ENCODE results near the gene DNAJA3. TPM values are rescaled to one million over a fixed set of nuclear protein-coding genes. Genes with fewer than 3 reads are reported as not detected.

Gene DNAJA3
- total and polyA plus RNA-seq, 2 donors (not counting 3 experiments of a cell fraction or from before 2014, with no cell fraction given): 33.4 to 45.4 TPM

DNA sequence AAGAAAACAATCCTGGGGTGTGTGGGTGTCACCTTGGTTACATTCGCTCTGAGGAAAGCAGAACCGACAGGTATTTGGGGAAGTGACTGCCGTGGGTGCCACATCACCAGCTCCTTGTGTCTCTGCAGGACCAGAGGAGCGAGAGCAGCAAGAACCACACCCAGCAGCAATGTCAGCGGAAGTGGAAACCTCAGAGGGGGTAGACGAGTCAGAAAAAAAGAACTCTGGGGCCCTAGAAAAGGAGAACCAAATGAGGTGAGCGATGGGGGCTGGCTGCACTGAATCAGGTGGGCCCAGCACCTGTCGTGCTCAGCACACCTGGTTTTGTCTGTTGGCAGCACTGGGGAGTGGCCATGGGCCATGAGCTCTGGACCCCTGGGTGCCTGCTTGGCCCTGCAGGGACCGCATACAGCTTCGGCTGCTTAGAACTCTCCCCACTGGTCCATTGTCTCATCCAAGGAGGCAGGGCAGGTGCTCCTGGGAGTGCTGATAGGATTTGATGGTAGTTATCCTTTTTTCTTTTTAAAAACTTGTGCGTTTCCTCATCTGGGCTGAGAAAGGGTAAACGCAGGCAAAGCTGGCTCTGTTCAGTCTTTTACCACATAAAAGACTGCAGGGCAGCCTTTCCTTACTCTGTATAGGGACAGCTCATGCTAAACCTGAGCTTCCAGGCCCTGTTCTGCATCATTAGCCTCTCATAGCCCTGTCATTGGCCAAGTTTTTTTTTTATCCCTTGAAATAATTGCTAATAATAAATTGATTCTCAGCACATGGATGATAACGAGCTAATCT lies 79.9 kb downstream of the DNAJA3 start:
- Histone ChIP-seq H3K9me3 (replicated peaks; ENCODE audit: control insufficient read depth, insufficient read depth, low read length) (no peaks in the 10 kb centered on the region), H3K4me2 (ENCODE audit: insufficient read depth, low read length) (no peak overlapping the region), H3K27ac (ENCODE audit: insufficient read depth, low read depth, low read length) (no peak overlapping the region), H2AFZ (ENCODE audit: low read depth, low read length) (no peak overlapping the region), H3K27me3 (ENCODE audit: control insufficient read depth in 2 of 2, insufficient read depth in 2 of 2, low read length in 2 of 2) (no peaks in the 10 kb centered on the region), H3K79me2 (ENCODE audit: control insufficient read depth, insufficient read depth, low read length) (peaks cover 18% of the 10 kb centered on the region), H3K36me3 (ENCODE audit: control insufficient read depth in 2 of 2, extremely low read depth in 1 of 2, insufficient read depth in 2 of 2, low read length in 2 of 2) (peaks cover 16 to 30% of the 10 kb centered on the region in 2 experiments), H4K20me1 (replicated peaks; ENCODE audit: control insufficient read depth, extremely low read depth, insufficient read depth, low read length) (no peaks in the 10 kb centered on the region), H3K9me1 (replicated peaks; ENCODE audit: control insufficient read depth, extremely low read depth, insufficient read depth, low read length) (peaks cover 2% of the 10 kb centered on the region), H3K4me1 (ENCODE audit: control insufficient read depth, extremely low read depth, insufficient read depth, low read length) (peaks cover 14% of the 10 kb centered on the region), H3K4me3 (replicated peaks in 1 of 3; ENCODE audit: insufficient read depth in 1 of 3, low read depth in 1 of 3, low read length in 3 of 3) (no peak overlapping the region), H3K9ac (replicated peaks; ENCODE audit: extremely low read depth, insufficient read depth, low read length) (no peak overlapping the region)
- TF ChIP-seq, protein P1, sequence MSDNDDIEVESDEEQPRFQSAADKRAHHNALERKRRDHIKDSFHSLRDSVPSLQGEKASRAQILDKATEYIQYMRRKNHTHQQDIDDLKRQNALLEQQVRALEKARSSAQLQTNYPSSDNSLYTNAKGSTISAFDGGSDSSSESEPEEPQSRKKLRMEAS (IDR thresholded peaks at IDR 0.05; ENCODE audit: insufficient read depth, insufficient read length): no peak
- TF ChIP-seq EZH2 (IDR thresholded peaks at IDR 0.05; ENCODE audit: borderline replicate concordance, low read depth, low read length, severe bottlenecking) (no peak), JUN (IDR thresholded peaks at IDR 0.05; ENCODE audit: borderline replicate concordance, insufficient read depth, insufficient read length, low read depth) (no peak), MYC (IDR thresholded peaks at IDR 0.05; ENCODE audit: low read depth, low read length) (no peak), GATA2 (IDR thresholded peaks at IDR 0.05; ENCODE audit: insufficient read depth, insufficient read length, low read depth, low read length) (no peak), FOS (IDR thresholded peaks at IDR 0.05; ENCODE audit: borderline replicate concordance, insufficient read depth, low read length) (no peak), POLR2AphosphoS5 (IDR thresholded peaks at IDR 0.05; ENCODE audit: insufficient read depth, low read depth, low read length) (no peak), POLR2A (IDR thresholded peaks at IDR 0.05; ENCODE audit: low read depth, low read length) (no peak)
- TF ChIP-seq, protein P2, sequence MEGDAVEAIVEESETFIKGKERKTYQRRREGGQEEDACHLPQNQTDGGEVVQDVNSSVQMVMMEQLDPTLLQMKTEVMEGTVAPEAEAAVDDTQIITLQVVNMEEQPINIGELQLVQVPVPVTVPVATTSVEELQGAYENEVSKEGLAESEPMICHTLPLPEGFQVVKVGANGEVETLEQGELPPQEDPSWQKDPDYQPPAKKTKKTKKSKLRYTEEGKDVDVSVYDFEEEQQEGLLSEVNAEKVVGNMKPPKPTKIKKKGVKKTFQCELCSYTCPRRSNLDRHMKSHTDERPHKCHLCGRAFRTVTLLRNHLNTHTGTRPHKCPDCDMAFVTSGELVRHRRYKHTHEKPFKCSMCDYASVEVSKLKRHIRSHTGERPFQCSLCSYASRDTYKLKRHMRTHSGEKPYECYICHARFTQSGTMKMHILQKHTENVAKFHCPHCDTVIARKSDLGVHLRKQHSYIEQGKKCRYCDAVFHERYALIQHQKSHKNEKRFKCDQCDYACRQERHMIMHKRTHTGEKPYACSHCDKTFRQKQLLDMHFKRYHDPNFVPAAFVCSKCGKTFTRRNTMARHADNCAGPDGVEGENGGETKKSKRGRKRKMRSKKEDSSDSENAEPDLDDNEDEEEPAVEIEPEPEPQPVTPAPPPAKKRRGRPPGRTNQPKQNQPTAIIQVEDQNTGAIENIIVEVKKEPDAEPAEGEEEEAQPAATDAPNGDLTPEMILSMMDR (IDR thresholded peaks at IDR 0.05; ENCODE audit: extremely low read depth in 1 of 2, insufficient read depth in 1 of 2, low read depth in 1 of 2, low read length in 2 of 2): no peak
- FAIRE-seq (no peak), DNase-seq (ENCODE audit: low read depth, low spot score) (no peak)
- BruUV-seq (replicated peaks): no TSS peak
- intact Hi-C loops (cut with micrococcal nuclease): loop anchor here (1.0 kb wide), 2 partner anchors 43 to 80 kb away; no protein-coding TSS in a partner anchor
- ChIA-PET POLR2A (no interaction called here), CTCF (interaction anchor here (0.8 to 6.5 kb wide), 14 partner anchors 9 to 451 kb away, joined by 3 to 109 read pairs (median 4); partner anchors contain the start of genes CDIP1 and HMOX2)
- dilution Hi-C loops (cut with MboI; ENCODE audit: extremely low pct_ligation_motif_present, low sequenced_read_pairs): no loop called here

Small RNAs within 50 kb of the gene (small RNA-seq; reads per million reads assigned to genes)
- gene AC012676.2 (ENCODE audit: insufficient read depth, insufficient read length, low read depth, low replicate concordance): not detected

Other genes with a start within 250 kb of the DNAJA3 start
- 0.14 and 0.29 TPM in 2 replicates for gene SRL, start 183.8 kb upstream of the DNAJA3 start, total RNA-seq
- 0.21 and 0.27 TPM in 2 replicates for gene SRL, start 183.8 kb upstream of the DNAJA3 start, polyA plus RNA-seq
- gene TFAP4, start 152.8 kb upstream of the DNAJA3 start, total RNA-seq: 11.1 and 12.4 TPM in 2 replicates
- gene TFAP4, start 152.8 kb upstream of the DNAJA3 start, polyA plus RNA-seq: 3.0 and 3.4 TPM in 2 replicates
- 10.1 and 11.3 TPM in 2 replicates for gene GLIS2, start 109.8 kb upstream of the DNAJA3 start, total RNA-seq
- gene GLIS2, start 109.8 kb upstream of the DNAJA3 start, polyA plus RNA-seq: 4.6 and 5.1 TPM in 2 replicates
- gene PAM16, start 74.5 kb upstream of the DNAJA3 start, total RNA-seq: 35.8 and 40.0 TPM in 2 replicates
- gene PAM16, start 74.5 kb upstream of the DNAJA3 start, polyA plus RNA-seq: 67.2 and 76.2 TPM in 2 replicates
- gene VASN, start 54.0 kb upstream of the DNAJA3 start, total RNA-seq: 0.14 and 0.42 TPM in 2 replicates
- gene VASN, start 54.0 kb upstream of the DNAJA3 start, polyA plus RNA-seq: 0.41 and 0.57 TPM in 2 replicates
- gene CORO7, start 9.3 kb upstream of the DNAJA3 start, total RNA-seq: 70.4 and 72.3 TPM in 2 replicates
- 42.5 and 57.1 TPM in 2 replicates for gene CORO7, start 9.3 kb upstream of the DNAJA3 start, polyA plus RNA-seq
- 38.4 and 48.0 TPM in 2 replicates for gene NMRAL1, start 48.8 kb downstream of the DNAJA3 start, total RNA-seq
- 84.4 and 101 TPM in 2 replicates for gene NMRAL1, start 48.8 kb downstream of the DNAJA3 start, polyA plus RNA-seq
- gene HMOX2, start 50.5 kb downstream of the DNAJA3 start, total RNA-seq: 80.7 and 92.6 TPM in 2 replicates
- gene HMOX2, start 50.5 kb downstream of the DNAJA3 start, polyA plus RNA-seq: 86.3 and 91.0 TPM in 2 replicates
- gene CDIP1, start 112.9 kb downstream of the DNAJA3 start, total RNA-seq: 22.4 and 33.9 TPM in 2 replicates
- gene CDIP1, start 112.9 kb downstream of the DNAJA3 start, polyA plus RNA-seq: 37.4 and 47.6 TPM in 2 replicates
- gene C16orf96, start 130.5 kb downstream of the DNAJA3 start, total RNA-seq: not detected in 2 replicates
- not detected in 2 replicates for gene C16orf96, start 130.5 kb downstream of the DNAJA3 start, polyA plus RNA-seq
- gene UBALD1, start 189.0 kb downstream of the DNAJA3 start, total RNA-seq: 41.6 and 43.8 TPM in 2 replicates
- gene UBALD1, start 189.0 kb downstream of the DNAJA3 start, polyA plus RNA-seq: 24.8 and 34.6 TPM in 2 replicates
- gene MGRN1, start 199.0 kb downstream of the DNAJA3 start, total RNA-seq: 73.0 and 80.9 TPM in 2 replicates
- 15.6 and 15.8 TPM in 2 replicates for gene MGRN1, start 199.0 kb downstream of the DNAJA3 start, polyA plus RNA-seq

Measured in endothelial cell of umbilical vein (primary cell).